ENCODE results near the gene PEX5L.

DNA sequence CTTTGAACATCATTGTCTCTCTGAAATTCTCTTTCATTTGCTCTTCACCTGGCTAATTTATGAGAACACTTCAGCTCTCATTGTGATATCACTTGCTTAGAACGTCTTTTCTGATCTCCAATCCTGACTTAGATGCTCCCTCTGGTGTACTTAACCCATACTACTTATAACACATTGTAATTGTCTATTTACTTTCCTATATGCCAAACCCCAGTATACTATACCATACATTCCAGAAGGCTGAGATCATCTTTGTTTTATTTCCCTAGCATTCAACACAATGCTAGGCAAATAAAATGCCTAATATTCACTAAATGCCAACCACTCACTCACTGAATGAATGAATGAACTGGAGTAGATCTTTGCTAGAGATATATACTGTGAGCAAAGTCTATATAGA lies 27.0 kb upstream of the PEX5L start:
- TF ChIP-seq, protein P1, sequence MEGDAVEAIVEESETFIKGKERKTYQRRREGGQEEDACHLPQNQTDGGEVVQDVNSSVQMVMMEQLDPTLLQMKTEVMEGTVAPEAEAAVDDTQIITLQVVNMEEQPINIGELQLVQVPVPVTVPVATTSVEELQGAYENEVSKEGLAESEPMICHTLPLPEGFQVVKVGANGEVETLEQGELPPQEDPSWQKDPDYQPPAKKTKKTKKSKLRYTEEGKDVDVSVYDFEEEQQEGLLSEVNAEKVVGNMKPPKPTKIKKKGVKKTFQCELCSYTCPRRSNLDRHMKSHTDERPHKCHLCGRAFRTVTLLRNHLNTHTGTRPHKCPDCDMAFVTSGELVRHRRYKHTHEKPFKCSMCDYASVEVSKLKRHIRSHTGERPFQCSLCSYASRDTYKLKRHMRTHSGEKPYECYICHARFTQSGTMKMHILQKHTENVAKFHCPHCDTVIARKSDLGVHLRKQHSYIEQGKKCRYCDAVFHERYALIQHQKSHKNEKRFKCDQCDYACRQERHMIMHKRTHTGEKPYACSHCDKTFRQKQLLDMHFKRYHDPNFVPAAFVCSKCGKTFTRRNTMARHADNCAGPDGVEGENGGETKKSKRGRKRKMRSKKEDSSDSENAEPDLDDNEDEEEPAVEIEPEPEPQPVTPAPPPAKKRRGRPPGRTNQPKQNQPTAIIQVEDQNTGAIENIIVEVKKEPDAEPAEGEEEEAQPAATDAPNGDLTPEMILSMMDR (IDR thresholded peaks at IDR 0.05), result no peak
- TF ChIP-seq POLR2A (IDR thresholded peaks at IDR 0.05), result no peak

Data from adrenal gland (tissue), 5 donors.